Prostate gland (tissue), 2 donors: ENCODE data around the gene SYNPO2. TPM values are rescaled to one million over a fixed set of nuclear protein-coding genes. Genes with fewer than 3 reads are reported as not detected.

Source experiments
- DNase-seq: peaks from one replicate; pipeline ENCODE4 v3.0.0-alpha.2; 2019; ENCODE audit warnings: low spot score
- H3K27ac ChIP-seq, 2 donors: fragments of 200-600 bp; sonication (generic); 2 replicates each; pipeline ENCODE4 v1.5.1; 2017 to 2019
- H3K27me3 ChIP-seq: fragments of 200-600 bp; sonication (generic); replicated peaks from 2 replicates; pipeline ENCODE4 v1.5.1; 2019; ENCODE audit not compliant: insufficient read depth
- H3K36me3 ChIP-seq, 2 donors: fragments of 200-600 bp; sonication (generic); 1 replicate in 1 of 2; 2 replicates in 1 of 2; pipeline versions ENCODE4 v1.5.1 to v1.8.1; 2017 to 2019
- H3K4me1 ChIP-seq: fragments of 200-600 bp; sonication (generic); replicated peaks from 2 replicates; pipeline ENCODE4 v1.5.1; 2019
- H3K4me3 ChIP-seq, 2 donors: fragments of 200-600 bp; sonication (generic); 2 replicates each; pipeline ENCODE4 v1.5.1; 2017 to 2019
- H3K9me3 ChIP-seq: fragments of 200-600 bp; sonication (generic); 2 replicates; pipeline ENCODE4 v1.5.1; 2017
- CTCF ChIP-seq, 4 experiments: fragments of 200-600 bp in 2 of 4; fragments of 450-650 bp in 2 of 4; sonication (generic) in 2 of 4; IDR thresholded peaks; 1 replicate in 3 of 4; 2 replicates in 1 of 4; pipeline ENCODE4 v1.5.1; 2016 to 2019; ENCODE audit warnings: antibody characterized with exemption in 4 of 4, mild to moderate bottlenecking in 2 of 4, moderate library complexity in 2 of 4
- POLR2A ChIP-seq: fragments of 450-650 bp; IDR thresholded peaks from one replicate; pipeline ENCODE4 v1.6.1; 2016; ENCODE audit warnings: antibody characterized with exemption, mild to moderate bottlenecking
- POLR2AphosphoS5 ChIP-seq: sonication (generic); formaldehyde crosslinking; IDR thresholded peaks from one replicate; pipeline ENCODE4 v1.6.1; 2017; ENCODE audit warnings: antibody characterized with exemption
- WGBS: methylation state at CpG from one replicate; pipeline ENCODE4 v1.1.5; 2018; 5-methylcytosine and 5-hydroxymethylcytosine counted together
- intact Hi-C: fragments of 100-400 bp; cut with DNase I; formaldehyde crosslinking; loops from one replicate; pipeline ENCODE4 v1.14.2; 2022
- total RNA-seq, 2 donors: library from RNA; depleted of rRNA; stranded (reverse); fragments of >200 nt; gene quantifications; one replicate each; pipeline ENCODE4 v1.1.0, GENCODE V29; 2016

Gene SYNPO2
- total RNA-seq, 2 donors from 2014 or later: 131 to 181 TPM

- Histone ChIP-seq H3K27ac (peak overlapping the region; percentile 54 to 78), H3K27me3 (no peaks in the 10 kb centered on the region), H3K9me3 (no peaks in the 10 kb centered on the region), H3K4me3 (peak overlapping the region in 1 of 2 donors; percentile 7), H3K36me3 (peaks cover 0 to 9% of the 10 kb centered on the region in 2 donors), H3K4me1 (no peaks in the 10 kb centered on the region)
- no peak for DNase-seq
- intact Hi-C loops: loop anchor here (5.0 to 10.0 kb wide), 3 partner anchors 38 to 285 kb away; partner anchors contain the start of gene SYNPO2
- TF ChIP-seq POLR2AphosphoS5: no peak
- no peak for TF ChIP-seq POLR2A
- TF ChIP-seq CTCF (IDR thresholded peaks at IDR 0.05): no peak
- 79% methylated on average over 18 of the region's 18 CpGs for WGBS
Measured at GRCh38 chr4:119029847-119030535, 141.3 kb downstream of the SYNPO2 start.

GRCh38 chr4:119030536-119030890 lies 141.9 kb downstream of the SYNPO2 start:
- WGBS: 86% methylated on average over 12 of the region's 12 CpGs
- no peaks in the 10 kb centered on the region for H3K27me3 ChIP-seq
- H3K4me3 ChIP-seq: peak overlapping the region in 1 of 2 donors; percentile 7

GRCh38 chr4:119031218-119031617 lies 142.6 kb downstream of the SYNPO2 start:
- Histone ChIP-seq H3K36me3 (peaks cover 0 to 9% of the 10 kb centered on the region in 2 donors), H3K9me3 (no peaks in the 10 kb centered on the region), H3K4me3 (no peak overlapping the region), H3K4me1 (no peaks in the 10 kb centered on the region), H3K27me3 (no peaks in the 10 kb centered on the region), H3K27ac (peak overlapping the region; percentile 54 to 78)
- no peak for DNase-seq
- intact Hi-C loops: loop anchor here (10.0 kb wide), 2 partner anchors 146 to 286 kb away; partner anchors contain the start of gene SYNPO2
- WGBS: 79% methylated on average over 11 of the region's 11 CpGs
- TF ChIP-seq CTCF (IDR thresholded peaks at IDR 0.05): no peak
- TF ChIP-seq POLR2AphosphoS5: no peak
- no peak for TF ChIP-seq POLR2A

More at GRCh38 chr4:119030536-119030890, 141.9 kb downstream of the SYNPO2 start:
- H3K27ac ChIP-seq: peak overlapping the region; percentile 54 to 78
- intact Hi-C loops: loop anchor here (10.0 kb wide), 2 partner anchors 146 to 286 kb away; partner anchors contain the start of gene SYNPO2
- no peaks in the 10 kb centered on the region for H3K9me3 ChIP-seq
- TF ChIP-seq CTCF (IDR thresholded peaks at IDR 0.05) (no peak), POLR2A (no peak), POLR2AphosphoS5 (no peak)
- no peak for DNase-seq
- H3K36me3 ChIP-seq: peaks cover 0 to 9% of the 10 kb centered on the region in 2 donors
- no peaks in the 10 kb centered on the region for H3K4me1 ChIP-seq

GRCh38 chr4:119032921-119033685 lies 144.4 kb downstream of the SYNPO2 start:
- Histone ChIP-seq H3K27me3 (no peaks in the 10 kb centered on the region), H3K36me3 (peaks cover 0 to 9% of the 10 kb centered on the region in 2 donors), H3K9me3 (no peaks in the 10 kb centered on the region), H3K4me1 (no peaks in the 10 kb centered on the region), H3K4me3 (no peak overlapping the region), H3K27ac (peak overlapping the region; percentile 24 to 54)
- 46% methylated on average over 6 of the region's 6 CpGs for WGBS
- TF ChIP-seq POLR2AphosphoS5 (no peak), CTCF (IDR thresholded peaks at IDR 0.05) (no peak), POLR2A (no peak)
- intact Hi-C loops: loop anchor here (10.0 kb wide), 2 partner anchors 148 to 288 kb away; partner anchors contain the start of gene SYNPO2
- DNase-seq: no peak
